ENCODE data around the gene LCK.

LCK gene

DNA sequence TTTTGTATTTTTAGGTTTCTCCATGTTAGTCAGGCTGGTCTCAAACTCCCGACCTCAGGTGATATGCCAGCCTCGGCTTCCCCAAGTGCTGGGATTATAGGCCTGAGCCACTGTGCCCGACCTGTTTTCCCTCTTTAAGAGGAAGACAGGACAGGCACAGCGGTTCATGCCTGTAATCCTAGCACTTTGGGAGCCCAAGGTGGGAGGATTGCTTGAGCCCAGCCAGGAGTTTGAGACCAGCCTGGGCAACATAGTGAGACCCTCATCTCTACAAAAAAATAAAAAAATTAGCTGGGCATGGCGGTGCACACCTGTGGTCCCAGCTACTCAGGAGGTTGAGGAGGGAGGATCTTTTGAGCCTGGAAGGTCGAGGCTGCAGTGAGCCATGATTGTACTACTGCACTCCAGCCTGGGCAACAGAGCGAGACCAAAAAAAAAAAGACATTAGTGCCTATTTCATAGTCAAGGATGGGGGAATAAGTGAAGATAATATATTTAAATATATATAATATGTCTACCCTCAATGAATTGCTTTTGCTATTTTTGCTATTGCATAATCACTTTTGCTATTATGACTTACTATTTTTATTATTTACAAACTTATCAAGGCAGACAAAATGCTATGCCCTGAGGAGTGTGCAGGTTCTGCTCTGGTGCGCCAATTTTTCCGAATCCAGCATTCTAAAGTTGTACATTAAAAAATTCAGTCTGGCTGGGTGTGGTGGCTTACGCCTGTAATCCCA lies 67.2 kb downstream of the LCK start:
- no peak for DNase-seq (ENCODE audit: low read depth in 4 of 4, low spot score in 1 of 4)

GRCh38 chr1:32321712-32322291 lies 70.7 kb downstream of the LCK start:
- DNase-seq (ENCODE audit: low read depth in 4 of 4, low spot score in 1 of 4), result no peak

DNA sequence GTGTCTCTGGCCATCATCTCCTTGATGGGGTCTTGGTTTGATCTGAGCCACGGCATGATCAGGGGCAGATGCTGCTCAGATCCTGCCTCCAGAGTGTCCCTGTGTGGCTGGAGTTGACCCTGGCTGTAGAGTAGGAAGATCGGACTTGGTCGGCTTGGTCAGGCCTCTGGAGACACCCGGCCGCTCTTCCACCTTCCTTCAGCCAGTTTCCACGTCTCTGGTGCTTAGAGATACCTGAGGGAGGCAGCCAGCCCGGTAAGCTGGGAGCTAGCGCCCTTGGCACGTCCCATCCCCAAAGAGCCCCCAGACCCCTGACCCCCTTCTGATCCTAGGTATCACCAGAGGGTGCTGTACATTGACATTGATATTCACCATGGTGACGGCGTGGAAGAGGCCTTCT lies 76.1 kb downstream of the LCK start:
- DNase-seq (ENCODE audit: low read depth in 4 of 4, low spot score in 1 of 4), result no peak

- no peak for DNase-seq (ENCODE audit: low read depth in 4 of 4, low spot score in 1 of 4)
These were observed 78.9 kb downstream of the LCK start for GRCh38 chr1:32329931-32330466.

DNA sequence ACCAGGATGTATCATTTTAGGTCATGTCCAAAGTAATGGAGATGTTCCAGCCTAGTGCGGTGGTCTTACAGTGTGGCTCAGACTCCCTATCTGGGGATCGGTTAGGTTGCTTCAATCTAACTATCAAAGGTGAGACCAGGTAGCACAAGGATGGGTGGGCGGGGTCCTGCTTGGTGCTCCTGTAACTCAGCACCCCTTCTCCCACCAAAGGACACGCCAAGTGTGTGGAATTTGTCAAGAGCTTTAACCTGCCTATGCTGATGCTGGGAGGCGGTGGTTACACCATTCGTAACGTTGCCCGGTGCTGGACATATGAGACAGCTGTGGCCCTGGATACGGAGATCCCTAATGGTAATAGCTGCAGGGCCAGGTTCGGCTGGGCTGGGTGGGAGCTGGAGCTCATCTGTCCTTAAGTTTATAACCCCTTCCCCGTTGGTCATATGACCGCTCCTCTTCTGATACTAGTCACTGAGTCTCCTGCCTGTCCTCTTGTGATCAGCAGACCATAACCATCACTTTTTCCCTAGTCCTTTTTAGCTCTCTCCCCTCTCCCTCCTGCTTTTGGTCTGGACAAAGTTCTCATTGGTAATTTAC lies 79.6 kb downstream of the LCK start:
- DNase-seq (ENCODE audit: low read depth in 4 of 4, low spot score in 1 of 4), result no peak

DNA sequence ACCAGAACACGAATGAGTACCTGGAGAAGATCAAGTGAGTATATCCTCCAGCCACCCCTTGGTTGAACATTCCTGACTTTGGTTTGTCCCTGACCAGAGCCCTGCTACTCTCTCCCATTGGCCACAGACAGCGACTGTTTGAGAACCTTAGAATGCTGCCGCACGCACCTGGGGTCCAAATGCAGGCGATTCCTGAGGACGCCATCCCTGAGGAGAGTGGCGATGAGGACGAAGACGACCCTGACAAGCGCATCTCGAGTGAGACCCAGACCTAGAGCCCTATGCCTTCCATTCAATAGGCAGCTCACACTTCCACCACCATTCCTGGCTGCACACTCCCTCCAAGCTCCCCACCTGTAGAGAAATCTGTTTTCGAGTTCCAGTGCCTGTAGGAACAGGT lies 80.5 kb downstream of the LCK start:
- DNase-seq (ENCODE audit: low read depth in 4 of 4, low spot score in 1 of 4), result no peak

GRCh38 chr1:32332290-32333079 lies 81.4 kb downstream of the LCK start:
- no peak for DNase-seq (ENCODE audit: low read depth in 4 of 4, low spot score in 1 of 4)

- DNase-seq (ENCODE audit: low read depth in 4 of 4, low spot score in 1 of 4), result no peak
These were observed 82.3 kb downstream of the LCK start for GRCh38 chr1:32333251-32333963.

DNA sequence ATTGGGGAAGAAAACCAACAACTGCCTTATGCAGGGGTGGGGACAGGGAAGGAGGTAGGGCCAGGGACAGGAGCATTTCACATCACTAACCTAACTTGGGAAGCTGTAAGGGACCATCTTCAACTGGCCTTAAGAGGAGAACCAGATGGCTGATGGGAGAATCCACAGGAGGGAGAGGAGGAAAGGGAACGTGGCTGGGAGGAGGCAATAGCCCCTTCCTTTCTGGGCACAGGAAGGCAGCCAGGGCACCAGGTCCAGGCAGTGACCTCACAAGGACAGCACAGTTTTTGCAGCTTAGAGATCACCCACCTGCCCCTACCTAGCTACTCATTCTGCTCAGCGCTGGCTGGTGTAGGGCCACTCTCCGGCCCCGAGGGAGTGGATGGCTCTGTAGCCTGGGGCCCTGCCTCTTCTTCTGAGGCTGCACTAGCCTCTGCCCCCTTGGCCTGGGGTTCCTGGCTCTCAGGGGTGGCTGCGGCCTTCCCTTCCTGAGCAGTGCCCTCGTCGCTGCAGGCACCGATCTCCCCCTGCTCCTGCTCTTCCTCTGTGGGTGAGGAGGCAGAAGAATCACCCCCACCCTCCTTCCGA lies 83.3 kb downstream of the LCK start:
- DNase-seq (ENCODE audit: low read depth in 4 of 4, low spot score in 1 of 4), result no peak

GRCh38 chr1:32334864-32335534 lies 83.9 kb downstream of the LCK start:
- DNase-seq (ENCODE audit: low read depth in 4 of 4, low spot score in 1 of 4), result peak in 2 of 4 experiments; percentile 26 to 42

GRCh38 chr1:32335535-32335789 lies 84.4 kb downstream of the LCK start:
- no peak for DNase-seq (ENCODE audit: low read depth in 4 of 4, low spot score in 1 of 4)
